ENCODE measurements around the gene NFIA.

Gene NFIA

GRCh38 chr1:61091455-61091854 is 9.1 kb downstream of the NFIA start (continued):
- no peak for TF ChIP-seq ZBTB6 (tag by site-specific recombination; IDR thresholded peaks at IDR 0.05)
- no peak; the same call in 1 of the 2 replicates for TF ChIP-seq HOXD13 (CRISPR knock-in tag; IDR thresholded peaks at IDR 0.05; ENCODE audit: borderline replicate concordance)
- no peak for TF ChIP-seq AEBP2 (tag by site-specific recombination; IDR thresholded peaks at IDR 0.05; ENCODE audit: borderline replicate concordance)
- TF ChIP-seq GLI2 (tag by site-specific recombination; IDR thresholded peaks at IDR 0.05; ENCODE audit: borderline replicate concordance, low read depth): peak; percentile 99
- TF ChIP-seq ZNF501 (tag by site-specific recombination; IDR thresholded peaks at IDR 0.05): peak; percentile 49; the same call in 1 of the 2 replicates
- no peak for TF ChIP-seq ZBTB21 (tag by site-specific recombination; IDR thresholded peaks at IDR 0.05)
- TF ChIP-seq ZNF416 (tag by site-specific recombination; IDR thresholded peaks at IDR 0.05): no peak
- peak; percentile 98 for TF ChIP-seq ZNF580 (tag by site-specific recombination; IDR thresholded peaks at IDR 0.05)
- no peak for TF ChIP-seq ZNF335 (tag by site-specific recombination; conservative IDR thresholded peaks at IDR 0.05)
- no peak for TF ChIP-seq ZFP3 (tag by site-specific recombination; IDR thresholded peaks at IDR 0.05; ENCODE audit: low read depth)
- no peak for TF ChIP-seq ZNF157 (tag by site-specific recombination; IDR thresholded peaks at IDR 0.05)
- 0 out of 2 replicates have a peak, but pooled peaks have one; percentile 61 for TF ChIP-seq ZNF639 (tag by site-specific recombination; IDR thresholded peaks at IDR 0.05)
- TF ChIP-seq ZNF670 (tag by site-specific recombination; IDR thresholded peaks at IDR 0.05; ENCODE audit: low read depth): no peak
- TF ChIP-seq ZNF626 (tag by site-specific recombination; IDR thresholded peaks at IDR 0.05): no peak
- no peak for TF ChIP-seq ZNF292 (tag by site-specific recombination; IDR thresholded peaks at IDR 0.05; ENCODE audit: borderline replicate concordance, low read depth)
- no peak for TF ChIP-seq ZNF521 (tag by site-specific recombination; IDR thresholded peaks at IDR 0.05)
- TF ChIP-seq KLF17 (tag by site-specific recombination; IDR thresholded peaks at IDR 0.05): peak; percentile 98
- no peak for TF ChIP-seq PATZ1 (tag by site-specific recombination; IDR thresholded peaks at IDR 0.05)
- TF ChIP-seq ZNF518A (tag by site-specific recombination; conservative IDR thresholded peaks at IDR 0.05; ENCODE audit: low read depth): no peak
- no peak for TF ChIP-seq ZNF707 (tag by site-specific recombination; IDR thresholded peaks at IDR 0.05)
- TF ChIP-seq ZNF112 (tag by site-specific recombination; IDR thresholded peaks at IDR 0.05): no peak
- TF ChIP-seq BCL6B (tag by site-specific recombination; IDR thresholded peaks at IDR 0.05): peak; percentile 91
- TF ChIP-seq ZSCAN30 (tag by site-specific recombination; IDR thresholded peaks at IDR 0.05): peak; percentile 95
- peak; percentile 46; the same call in 1 of the 2 replicates for TF ChIP-seq ZNF394 (tag by site-specific recombination; IDR thresholded peaks at IDR 0.05; ENCODE audit: borderline replicate concordance)
- TF ChIP-seq ZXDB (tag by site-specific recombination; IDR thresholded peaks at IDR 0.05): peak; percentile 97

All from HEK293 (cell line).